OCI-LY3 (cell line): ENCODE measurements around the gene ABCG1.
A peak's percentile ranks its signal among the peaks of the same experiment; 100 is the strongest.

Experiments
- H2AFZ ChIP-seq: fragments of 200-600, 300-600 bp; shearing (Covaris generic); 2 replicates; pipeline ENCODE4 v1.6.0; 2014; ENCODE audit warnings: antibody characterized with exemption, low read depth, low read length
- H3K27ac ChIP-seq: fragments of 200-600, 300-600 bp; sonication (generic); 2 replicates; pipeline ENCODE4 v1.5.1; 2014; ENCODE audit warnings: mild to moderate bottlenecking, low read length, moderate library complexity, mixed read lengths
- H3K27me3 ChIP-seq: fragments of 200-600, 300-600 bp; sonication (generic); 2 replicates; pipeline ENCODE4 v1.6.1; 2014; ENCODE audit warnings: low read depth, low read length, mixed read lengths
- H3K36me3 ChIP-seq: fragments of 200-600, 300-600 bp; sonication (generic); replicated peaks from 2 replicates; pipeline ENCODE3; 2014; ENCODE audit warnings: low read depth, low read length, mixed read lengths
- H3K4me1 ChIP-seq: fragments of 300-600, 200-600 bp; sonication (generic); 2 replicates; pipeline ENCODE4 v1.6.1; 2014; ENCODE audit warnings: low read length, mixed read lengths
- H3K4me2 ChIP-seq: fragments of 200-600, 300-600 bp; sonication (generic); 2 replicates; pipeline ENCODE4 v1.6.1; 2014; ENCODE audit warnings: low read length, mixed read lengths
- H3K4me3 ChIP-seq: fragments of 300-600, 200-600 bp; sonication (generic); 2 replicates; pipeline ENCODE4 v1.5.1; 2014; ENCODE audit warnings: antibody characterized with exemption, mild to moderate bottlenecking, low read length, moderate library complexity
- H3K79me2 ChIP-seq: fragments of 300-600, 200-600 bp; shearing (Covaris generic); 2 replicates; pipeline ENCODE4 v1.6.1; 2014; ENCODE audit warnings: mild to moderate bottlenecking, low read length, mixed read lengths
- H3K9ac ChIP-seq: fragments of 300-600, 200-600 bp; shearing (Covaris generic); 2 replicates; pipeline ENCODE4 v1.6.0; 2014; ENCODE audit warnings: mild to moderate bottlenecking, low read length, moderate library complexity
- H3K9me3 ChIP-seq: fragments of 200-600, 300-600 bp; shearing (Covaris generic); 2 replicates; pipeline ENCODE4 v1.6.1; 2014; ENCODE audit warnings: low read length, mixed read lengths; ENCODE audit not compliant: insufficient read depth
- H4K20me1 ChIP-seq: fragments of 200-600, 300-600 bp; sonication (generic); 2 replicates; pipeline ENCODE4 v1.6.1; 2016; ENCODE audit warnings: low read length, mixed read lengths; ENCODE audit not compliant: insufficient read depth
- EZH2phosphoT487 ChIP-seq: fragments of 200-600 bp; shearing (Covaris generic); IDR thresholded peaks from 2 replicates; pipeline ENCODE4 v1.6.1; 2018; ENCODE audit warnings: antibody characterized with exemption, mixed run types, low read depth
- TF ChIP-seq, protein P1 (sequence below): fragments of 200-600, 300-600 bp; sonication (generic); IDR thresholded peaks from 2 replicates; pipeline ENCODE4 v1.5.1; 2014; ENCODE audit warnings: antibody characterized with exemption, low read length, low read depth

Gene ABCG1

DNA sequence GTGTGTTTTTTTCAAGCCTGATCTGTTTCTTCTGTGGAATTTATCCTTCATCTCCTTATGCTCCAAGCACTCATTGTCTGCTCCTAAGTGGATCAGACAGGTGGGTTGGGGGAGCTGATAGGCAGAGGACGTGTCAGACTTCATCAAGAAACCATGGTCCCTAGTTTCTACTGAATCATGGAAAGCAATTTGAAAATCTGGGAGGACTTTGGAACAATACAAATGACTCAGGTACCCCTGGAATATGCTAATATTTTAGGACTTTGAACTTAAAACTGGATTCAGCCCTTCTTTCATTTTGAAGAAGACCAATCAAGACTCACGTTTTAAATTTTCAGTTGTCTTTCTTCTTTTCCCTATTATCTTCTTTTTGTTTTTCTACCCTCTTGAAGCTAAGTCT, 7.7 kb downstream of the ABCG1 start:
- no peaks in the 10 kb centered on the region for H3K79me2 ChIP-seq
- no peak overlapping the region for H3K4me3 ChIP-seq
- peaks cover 21% of the 10 kb centered on the region for H3K4me1 ChIP-seq
- H2AFZ ChIP-seq, result no peak overlapping the region
- H3K27me3 ChIP-seq, result peaks cover 9% of the 10 kb centered on the region; the same call in 1 of the 2 replicates
- H3K27ac ChIP-seq, result no peak overlapping the region
- H4K20me1 ChIP-seq, result no peaks in the 10 kb centered on the region
- no peaks in the 10 kb centered on the region; the same call in 1 of the 2 replicates for H3K9me3 ChIP-seq
- no peak overlapping the region for H3K9ac ChIP-seq
- TF ChIP-seq, protein P1, sequence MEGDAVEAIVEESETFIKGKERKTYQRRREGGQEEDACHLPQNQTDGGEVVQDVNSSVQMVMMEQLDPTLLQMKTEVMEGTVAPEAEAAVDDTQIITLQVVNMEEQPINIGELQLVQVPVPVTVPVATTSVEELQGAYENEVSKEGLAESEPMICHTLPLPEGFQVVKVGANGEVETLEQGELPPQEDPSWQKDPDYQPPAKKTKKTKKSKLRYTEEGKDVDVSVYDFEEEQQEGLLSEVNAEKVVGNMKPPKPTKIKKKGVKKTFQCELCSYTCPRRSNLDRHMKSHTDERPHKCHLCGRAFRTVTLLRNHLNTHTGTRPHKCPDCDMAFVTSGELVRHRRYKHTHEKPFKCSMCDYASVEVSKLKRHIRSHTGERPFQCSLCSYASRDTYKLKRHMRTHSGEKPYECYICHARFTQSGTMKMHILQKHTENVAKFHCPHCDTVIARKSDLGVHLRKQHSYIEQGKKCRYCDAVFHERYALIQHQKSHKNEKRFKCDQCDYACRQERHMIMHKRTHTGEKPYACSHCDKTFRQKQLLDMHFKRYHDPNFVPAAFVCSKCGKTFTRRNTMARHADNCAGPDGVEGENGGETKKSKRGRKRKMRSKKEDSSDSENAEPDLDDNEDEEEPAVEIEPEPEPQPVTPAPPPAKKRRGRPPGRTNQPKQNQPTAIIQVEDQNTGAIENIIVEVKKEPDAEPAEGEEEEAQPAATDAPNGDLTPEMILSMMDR, result no peak
- TF ChIP-seq EZH2phosphoT487, result no peak
- H3K4me2 ChIP-seq, result no peak overlapping the region
- H3K36me3 ChIP-seq, result no peaks in the 10 kb centered on the region

- H3K9me3 ChIP-seq, result no peaks in the 10 kb centered on the region; the same call in 1 of the 2 replicates
- H3K79me2 ChIP-seq, result no peaks in the 10 kb centered on the region
- H3K4me1 ChIP-seq, result peaks cover 35% of the 10 kb centered on the region
- H3K4me3 ChIP-seq, result no peak overlapping the region
- H3K4me2 ChIP-seq, result peak overlapping the region; percentile 56
- peak overlapping the region; percentile 31 for H3K27ac ChIP-seq
- TF ChIP-seq, protein P1, result no peak
- TF ChIP-seq EZH2phosphoT487, result no peak
- peaks cover 9% of the 10 kb centered on the region; the same call in 1 of the 2 replicates for H3K27me3 ChIP-seq
- no peak overlapping the region; the same call in 1 of the 2 replicates for H3K9ac ChIP-seq
- H3K36me3 ChIP-seq, result no peaks in the 10 kb centered on the region
- peak overlapping the region; percentile 25; the same call in 1 of the 2 replicates for H2AFZ ChIP-seq
- no peaks in the 10 kb centered on the region for H4K20me1 ChIP-seq
Observed at GRCh38 chr21:42227909-42228708, 9.2 kb downstream of the ABCG1 start.

GRCh38 chr21:42228709-42229220, 9.8 kb downstream of the ABCG1 start:
- Histone ChIP-seq H3K9ac (no peak overlapping the region; the same call in 1 of the 2 replicates), H3K27ac (peak overlapping the region; percentile 31), H2AFZ (no peak overlapping the region), H3K79me2 (no peaks in the 10 kb centered on the region), H4K20me1 (no peaks in the 10 kb centered on the region), H3K36me3 (no peaks in the 10 kb centered on the region), H3K27me3 (peaks cover 9% of the 10 kb centered on the region; the same call in 1 of the 2 replicates), H3K9me3 (no peaks in the 10 kb centered on the region; the same call in 1 of the 2 replicates), H3K4me3 (no peak overlapping the region), H3K4me1 (peaks cover 42% of the 10 kb centered on the region), H3K4me2 (peak overlapping the region; percentile 56)
- TF ChIP-seq EZH2phosphoT487, result no peak
- TF ChIP-seq, protein P1, result no peak

GRCh38 chr21:42229676-42230075, 10.7 kb downstream of the ABCG1 start:
- no peaks in the 10 kb centered on the region; the same call in 1 of the 2 replicates for H3K9me3 ChIP-seq
- H3K27ac ChIP-seq, result no peak overlapping the region
- no peak overlapping the region for H2AFZ ChIP-seq
- no peak overlapping the region for H3K4me3 ChIP-seq
- H3K4me1 ChIP-seq, result peaks cover 49% of the 10 kb centered on the region
- H3K27me3 ChIP-seq, result peaks cover 9% of the 10 kb centered on the region; the same call in 1 of the 2 replicates
- H3K9ac ChIP-seq, result no peak overlapping the region
- H3K4me2 ChIP-seq, result no peak overlapping the region
- no peaks in the 10 kb centered on the region for H4K20me1 ChIP-seq
- TF ChIP-seq, protein P1, result no peak
- TF ChIP-seq EZH2phosphoT487, result no peak
- no peaks in the 10 kb centered on the region for H3K79me2 ChIP-seq
- no peaks in the 10 kb centered on the region for H3K36me3 ChIP-seq
